ENCODE measurements around the gene MBD3L1. TPM values are rescaled to one million over a fixed set of nuclear protein-coding genes. Genes with fewer than 3 reads are reported as not detected.
A peak's percentile ranks its signal among the peaks of the same experiment; 100 is the strongest.

The MBD3L1 gene
- total RNA-seq, 1 donor, result not detected

DNA sequence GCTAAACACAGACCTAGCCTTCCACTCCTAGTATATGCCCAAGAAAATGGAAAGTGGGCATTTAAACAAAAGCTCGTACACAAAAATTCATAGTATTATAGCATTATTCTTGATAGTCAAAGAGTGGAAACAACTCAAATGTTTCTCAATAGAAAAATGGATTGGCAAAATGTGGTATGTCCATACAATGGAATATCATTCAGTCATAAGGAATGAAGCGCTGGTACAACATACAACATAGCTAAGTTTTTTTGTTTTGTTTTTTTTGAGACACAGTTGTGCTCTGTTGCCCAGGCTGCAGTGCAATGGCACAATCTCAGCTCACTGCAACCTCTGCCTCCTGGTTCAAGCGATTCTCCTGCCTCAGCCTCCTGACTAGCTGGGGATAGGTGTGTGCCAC lies 11.9 kb upstream of the MBD3L1 start:
- H3K4me3 ChIP-seq (ENCODE audit: low read depth, low read length), result no peak overlapping the region
- no peak for DNase-seq (ENCODE audit: low read depth)
- TF ChIP-seq, protein P1, sequence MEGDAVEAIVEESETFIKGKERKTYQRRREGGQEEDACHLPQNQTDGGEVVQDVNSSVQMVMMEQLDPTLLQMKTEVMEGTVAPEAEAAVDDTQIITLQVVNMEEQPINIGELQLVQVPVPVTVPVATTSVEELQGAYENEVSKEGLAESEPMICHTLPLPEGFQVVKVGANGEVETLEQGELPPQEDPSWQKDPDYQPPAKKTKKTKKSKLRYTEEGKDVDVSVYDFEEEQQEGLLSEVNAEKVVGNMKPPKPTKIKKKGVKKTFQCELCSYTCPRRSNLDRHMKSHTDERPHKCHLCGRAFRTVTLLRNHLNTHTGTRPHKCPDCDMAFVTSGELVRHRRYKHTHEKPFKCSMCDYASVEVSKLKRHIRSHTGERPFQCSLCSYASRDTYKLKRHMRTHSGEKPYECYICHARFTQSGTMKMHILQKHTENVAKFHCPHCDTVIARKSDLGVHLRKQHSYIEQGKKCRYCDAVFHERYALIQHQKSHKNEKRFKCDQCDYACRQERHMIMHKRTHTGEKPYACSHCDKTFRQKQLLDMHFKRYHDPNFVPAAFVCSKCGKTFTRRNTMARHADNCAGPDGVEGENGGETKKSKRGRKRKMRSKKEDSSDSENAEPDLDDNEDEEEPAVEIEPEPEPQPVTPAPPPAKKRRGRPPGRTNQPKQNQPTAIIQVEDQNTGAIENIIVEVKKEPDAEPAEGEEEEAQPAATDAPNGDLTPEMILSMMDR (IDR thresholded peaks at IDR 0.05; ENCODE audit: insufficient read depth, low read depth, low read length), result no peak

DNA sequence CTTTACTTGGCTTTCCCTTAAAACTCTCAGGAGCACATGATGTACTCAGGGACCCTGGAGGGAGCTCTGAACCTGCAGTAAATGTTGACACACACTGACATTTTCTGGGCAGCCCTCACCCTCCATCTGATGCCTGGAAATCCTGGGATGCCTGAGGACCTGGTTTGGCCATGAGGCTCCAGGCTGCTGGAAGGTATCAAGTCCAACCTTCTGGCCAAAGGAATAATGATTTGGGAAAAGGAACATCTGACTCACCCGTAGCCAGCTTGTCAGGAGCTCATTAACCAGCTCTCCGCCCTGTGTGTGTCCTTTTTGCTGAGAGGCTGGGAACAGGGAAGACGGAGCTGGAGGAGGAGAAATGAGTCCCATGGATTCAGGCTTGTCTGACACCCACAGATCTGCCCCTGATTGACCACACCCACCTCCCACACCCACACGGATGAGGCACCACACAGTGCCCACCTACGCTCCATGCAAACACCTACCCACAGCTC lies 10.4 kb upstream of the MBD3L1 start:
- no peak for DNase-seq (ENCODE audit: low read depth)
- TF ChIP-seq, protein P1 (IDR thresholded peaks at IDR 0.05; ENCODE audit: insufficient read depth, low read depth, low read length), result no peak
- H3K4me3 ChIP-seq (ENCODE audit: low read depth, low read length), result no peak overlapping the region

DNA sequence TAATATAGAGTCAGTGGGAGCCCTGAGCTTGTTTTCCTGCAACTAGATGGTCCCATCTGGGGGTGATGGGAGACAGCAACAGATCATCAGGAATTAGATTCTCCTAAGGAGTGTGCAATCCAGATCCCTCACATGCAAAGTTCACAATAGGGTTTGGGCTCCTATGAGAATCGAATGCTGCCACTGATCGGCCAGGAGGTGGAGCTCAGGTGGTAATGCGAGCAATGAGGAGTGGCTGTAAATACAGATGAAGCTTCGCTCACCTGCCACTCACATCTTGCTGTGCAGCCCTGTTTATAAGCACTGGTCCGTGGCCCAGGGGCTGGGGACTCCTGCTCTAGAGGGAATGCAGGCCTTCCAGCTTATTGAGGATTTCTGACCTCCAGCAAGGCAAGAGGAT lies 5.8 kb upstream of the MBD3L1 start:
- no peak overlapping the region for H3K4me3 ChIP-seq (ENCODE audit: low read depth, low read length)
- DNase-seq (ENCODE audit: low read depth), result no peak
- TF ChIP-seq, protein P1 (IDR thresholded peaks at IDR 0.05; ENCODE audit: insufficient read depth, low read depth, low read length), result no peak

DNA sequence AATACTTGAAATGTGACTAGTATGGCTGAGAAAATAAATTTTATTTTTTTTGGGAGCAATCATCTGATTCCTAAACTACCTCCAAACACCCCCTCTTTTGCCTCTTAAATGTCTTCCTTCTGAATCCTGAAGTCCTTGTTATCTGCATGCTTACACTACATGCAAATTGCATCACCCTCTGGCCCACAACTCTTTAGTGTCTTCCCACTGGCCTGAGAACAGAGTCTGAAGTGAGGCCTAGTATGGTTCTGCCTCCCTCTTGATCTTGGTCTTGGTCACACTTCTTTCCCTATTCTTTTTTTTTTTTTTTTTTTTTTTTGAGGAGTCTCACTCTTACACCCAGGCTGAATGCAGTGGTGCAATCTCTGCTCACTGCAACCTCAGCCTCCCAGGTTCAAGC lies 4.9 kb upstream of the MBD3L1 start:
- no peak overlapping the region for H3K4me3 ChIP-seq (ENCODE audit: low read depth, low read length)
- no peak for DNase-seq (ENCODE audit: low read depth)
- TF ChIP-seq, protein P1 (IDR thresholded peaks at IDR 0.05; ENCODE audit: insufficient read depth, low read depth, low read length), result no peak

DNA sequence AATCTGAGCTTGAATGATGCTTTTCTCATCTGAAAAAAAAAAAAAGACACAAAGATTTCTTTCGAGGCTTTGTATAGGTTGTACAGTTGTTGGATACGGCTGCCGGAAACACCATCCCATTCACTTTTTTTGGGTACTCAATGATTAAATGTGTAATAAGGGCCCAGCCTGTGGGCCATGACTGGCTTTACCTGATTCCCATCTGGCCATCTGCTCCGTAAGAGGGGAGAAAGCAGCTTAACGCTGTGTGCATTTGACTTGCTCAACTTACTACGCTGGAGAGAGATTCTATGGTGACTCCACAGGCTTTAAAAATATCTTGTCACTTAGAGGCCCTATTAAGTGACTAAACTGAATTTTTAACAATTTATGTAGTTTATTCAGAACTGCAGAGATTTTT lies 804 bp upstream of the MBD3L1 start:
- DNase-seq (ENCODE audit: low read depth), result no peak
- peak overlapping the region; percentile 79 for H3K4me3 ChIP-seq (ENCODE audit: low read depth, low read length)
- TF ChIP-seq, protein P1 (IDR thresholded peaks at IDR 0.05; ENCODE audit: insufficient read depth, low read depth, low read length), result no peak

DNA sequence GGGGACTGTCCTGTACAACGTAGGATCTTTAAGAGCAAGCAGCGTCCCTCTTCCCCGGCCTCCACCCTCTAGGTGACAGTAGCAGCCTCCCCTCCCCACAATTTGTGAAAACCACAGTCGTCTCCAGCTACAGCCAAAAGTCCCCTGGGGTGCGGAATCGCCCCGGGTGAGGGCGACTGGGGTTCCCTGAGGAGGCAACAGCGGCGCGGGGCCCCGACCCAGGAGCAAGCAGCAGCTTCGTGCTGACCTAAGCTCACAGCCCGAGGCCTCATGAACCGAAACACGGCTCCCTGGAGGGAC lies 395 bp upstream of the MBD3L1 start:
- TF ChIP-seq, protein P1 (IDR thresholded peaks at IDR 0.05; ENCODE audit: insufficient read depth, low read depth, low read length), result no peak
- DNase-seq (ENCODE audit: low read depth), result no peak

DNA sequence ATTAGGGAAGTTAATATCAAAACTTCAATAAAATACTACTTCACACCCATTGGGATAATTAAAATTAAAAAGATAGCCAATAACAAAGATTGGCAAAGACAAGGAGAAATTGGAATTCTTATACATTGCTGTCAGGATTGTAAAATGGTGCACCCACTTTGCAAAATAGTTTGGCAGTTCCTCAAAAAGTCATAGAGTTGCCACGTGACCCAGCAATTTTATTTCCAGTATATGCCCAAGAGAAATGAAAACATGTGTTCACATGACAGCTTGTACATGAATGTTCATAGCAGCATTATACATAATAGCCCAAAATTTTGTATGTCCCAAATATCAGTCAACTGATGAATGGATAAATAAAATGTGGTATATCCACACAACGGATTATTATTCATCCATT lies 3.3 kb downstream of the MBD3L1 start:
- TF ChIP-seq, protein P1 (IDR thresholded peaks at IDR 0.05; ENCODE audit: insufficient read depth, low read depth, low read length), result no peak
- DNase-seq (ENCODE audit: low read depth), result no peak
- no peak overlapping the region for H3K4me3 ChIP-seq (ENCODE audit: low read depth, low read length)

More for the DNA sequence above, 395 bp upstream of the MBD3L1 start:
- H3K4me3 ChIP-seq (ENCODE audit: low read depth, low read length), result peak overlapping the region; percentile 79
